Suppressor macrophage (primary cell): ENCODE results near the gene PLXNA2.

Experiments
- DNase-seq, 4 experiments: peaks; one replicate each; pipeline ENCODE4 v3.0.0-alpha.2; 2020 to 2022

PLXNA2 gene

DNA sequence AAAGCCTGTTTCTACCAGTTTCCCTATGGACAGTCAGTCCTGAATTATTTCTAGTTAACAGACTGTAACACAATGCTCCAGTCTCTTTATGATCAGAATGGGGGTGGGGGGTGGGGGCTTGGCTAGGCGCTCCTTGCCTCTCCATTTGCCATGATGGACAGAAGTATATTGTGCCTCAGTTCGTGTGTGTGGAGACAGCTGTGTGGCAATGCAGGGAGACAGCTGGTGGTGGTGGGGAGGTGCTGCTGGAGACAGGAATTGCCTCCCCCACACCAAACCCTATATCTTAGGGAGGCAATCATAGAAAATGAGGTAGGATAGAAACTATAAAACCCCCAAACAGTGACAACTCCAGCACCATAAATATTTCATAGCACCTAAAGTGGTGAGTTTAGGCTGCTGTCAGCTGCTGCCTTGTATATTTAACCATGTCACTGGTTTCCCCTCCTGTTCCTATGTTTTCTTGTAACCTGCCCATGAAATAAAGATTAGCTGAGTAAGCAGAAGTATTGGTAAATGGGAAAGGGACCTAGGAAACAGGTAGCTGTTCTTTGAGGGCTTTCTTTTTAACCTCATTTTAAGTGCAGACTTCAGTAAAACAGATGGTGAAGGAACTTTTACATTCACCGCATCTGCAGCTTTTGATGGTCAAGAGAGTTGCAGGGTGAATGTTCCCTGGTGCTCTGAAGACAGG is 3.4 kb downstream of the PLXNA2 start:
- no peak for DNase-seq

- no peak for DNase-seq
Observed at GRCh38 chr1:208239473-208240381, 4.5 kb downstream of the PLXNA2 start.

GRCh38 chr1:208238710-208239472 is 5.3 kb downstream of the PLXNA2 start:
- DNase-seq = peak; percentile 34 to 74 (median 66)

DNA sequence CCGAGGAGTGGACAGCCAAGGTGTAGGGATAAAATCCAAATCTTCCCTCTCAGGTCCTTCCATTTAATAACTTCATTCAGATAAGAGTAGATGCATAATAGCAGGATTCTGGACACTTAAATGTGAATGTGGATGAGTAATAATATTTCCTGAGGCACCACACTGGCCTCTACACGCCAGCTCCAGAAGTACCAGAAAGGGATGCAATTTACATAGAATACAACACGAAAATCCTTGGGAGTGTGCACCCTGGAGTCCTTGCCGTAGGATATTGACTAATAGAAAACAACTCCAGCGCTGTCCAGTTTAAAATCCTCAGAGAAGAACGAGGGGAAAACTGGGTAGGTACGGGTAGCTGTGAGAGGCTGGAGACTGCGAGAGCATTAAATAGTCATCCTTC is 6.9 kb downstream of the PLXNA2 start:
- DNase-seq = no peak

DNA sequence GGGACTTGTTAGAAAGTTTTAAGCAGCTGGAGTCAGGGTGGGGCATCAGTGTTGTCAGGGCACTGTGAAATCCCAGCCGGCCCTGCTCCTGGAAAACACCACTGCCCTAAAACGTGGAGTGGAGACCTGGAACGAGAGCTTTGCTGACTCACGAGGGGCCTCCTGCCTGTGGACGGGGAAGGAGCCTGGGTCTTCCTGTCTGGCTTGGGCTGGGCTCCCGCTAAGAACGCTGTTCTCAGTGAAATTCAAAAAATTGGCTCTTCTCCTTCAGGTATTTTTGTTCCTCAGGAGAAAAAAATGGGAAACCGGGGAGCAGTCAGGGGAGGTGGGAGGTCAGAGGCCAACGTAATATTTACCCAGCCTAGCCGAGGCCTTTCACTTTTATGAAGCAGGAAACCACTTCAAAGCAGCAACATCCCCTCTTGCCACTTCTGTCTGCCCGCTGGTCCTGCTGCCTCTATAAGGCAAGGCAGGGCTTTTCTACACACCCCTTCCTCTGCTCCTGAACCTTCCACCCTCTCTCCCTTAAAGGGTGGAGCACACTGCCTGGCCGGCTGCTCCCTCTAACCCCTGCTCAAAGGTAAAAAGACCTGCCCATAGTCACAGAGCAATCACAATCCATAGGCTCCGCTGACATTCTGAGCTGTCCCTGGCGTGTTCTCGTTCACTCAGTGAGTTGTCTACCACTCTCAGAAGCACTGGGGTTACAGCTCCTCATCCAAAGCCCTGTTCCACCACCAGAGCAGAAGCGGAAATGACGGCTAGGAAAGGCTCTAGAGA is 8.0 kb downstream of the PLXNA2 start:
- peak in 1 of 4 experiments; percentile 35 for DNase-seq

DNA sequence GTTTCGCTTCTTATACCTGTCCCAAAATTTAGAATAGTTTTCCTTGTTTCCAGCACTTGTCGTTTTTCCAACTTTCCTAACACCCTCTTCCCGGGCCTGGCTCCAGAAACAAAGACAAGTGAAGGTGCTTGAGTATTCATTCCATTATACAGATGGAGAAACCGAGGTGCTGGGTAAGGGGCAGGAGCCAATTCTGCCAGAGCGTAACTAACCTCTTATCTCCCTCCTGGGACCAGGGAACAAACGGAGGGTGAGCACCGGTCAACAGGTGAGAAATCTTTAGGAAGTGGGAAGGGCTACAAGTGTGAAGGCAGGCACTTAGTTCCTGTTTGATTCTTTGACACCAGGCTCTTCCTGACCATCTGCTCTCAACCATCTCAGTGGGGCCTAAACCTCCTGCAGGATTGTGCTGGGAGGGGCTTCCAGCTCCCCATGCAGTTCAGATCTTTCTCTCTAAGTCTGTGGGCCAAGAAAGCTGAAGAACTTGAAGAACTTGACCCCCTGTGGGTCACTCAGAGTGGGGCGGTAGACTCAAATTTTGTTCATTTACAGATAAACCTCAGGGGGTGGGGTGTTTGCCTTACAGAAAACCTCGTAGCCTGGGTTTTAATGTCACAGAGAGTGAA is 8.7 kb downstream of the PLXNA2 start:
- DNase-seq = no peak

GRCh38 chr1:208234721-208235120 is 9.5 kb downstream of the PLXNA2 start:
- DNase-seq = peak; percentile 44 to 72 (median 66)

DNA sequence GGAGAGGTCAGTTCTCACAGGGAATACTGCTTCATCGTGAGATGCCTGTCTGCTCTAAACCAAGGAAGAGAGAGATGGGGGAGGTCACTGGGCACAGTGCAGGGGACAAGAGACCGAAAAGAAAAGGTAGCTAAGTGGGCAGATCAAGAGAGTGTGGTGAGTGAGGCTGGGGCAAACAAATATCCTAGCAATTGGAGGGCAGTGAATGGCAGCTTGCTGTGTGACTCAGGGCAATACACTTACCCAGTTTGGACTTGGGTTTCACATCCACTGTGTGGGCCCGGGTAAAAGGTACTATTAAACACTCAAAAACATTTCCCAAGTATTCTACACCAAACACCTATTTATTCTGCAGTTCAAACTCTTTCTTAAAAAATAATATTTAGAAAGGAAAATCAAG is 10.2 kb downstream of the PLXNA2 start:
- no peak for DNase-seq

DNA sequence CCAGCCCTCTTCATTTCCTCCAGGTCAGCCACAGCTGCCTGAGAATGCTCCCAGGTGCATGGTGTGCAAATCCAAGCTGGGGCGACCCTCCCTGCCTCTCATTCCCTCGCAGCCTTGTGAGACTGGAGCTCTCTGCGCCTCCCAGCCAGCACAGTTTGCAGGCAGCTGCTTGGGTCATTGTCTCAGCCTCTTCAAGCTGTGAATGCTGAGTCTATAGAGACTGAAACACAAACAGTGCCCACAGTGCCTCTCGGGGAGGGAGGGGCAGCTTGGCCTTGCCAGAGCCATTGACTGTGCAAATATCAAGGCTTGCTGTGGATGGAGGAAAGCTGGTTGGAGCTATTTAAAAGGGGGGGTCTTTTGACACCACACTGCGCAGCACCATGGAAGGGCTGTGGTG is 10.6 kb downstream of the PLXNA2 start:
- no peak for DNase-seq

DNA sequence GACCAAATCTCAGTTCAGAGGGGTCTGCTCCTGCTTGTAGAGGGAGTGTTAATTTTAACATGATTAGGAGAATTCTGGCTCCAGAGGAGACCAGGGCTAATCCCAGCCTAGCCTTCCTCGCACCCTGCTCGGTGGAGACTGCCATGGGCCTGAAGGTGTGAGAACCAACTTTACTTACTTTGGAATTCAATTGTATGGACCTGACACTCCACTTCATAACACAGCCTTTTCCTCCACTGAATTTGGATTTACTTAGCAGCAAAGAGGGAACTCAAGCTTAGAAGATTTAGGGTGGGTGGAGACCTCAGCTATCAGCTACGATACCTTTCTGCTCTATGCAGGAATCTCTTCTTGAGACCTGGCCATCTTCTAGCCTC is 11.5 kb downstream of the PLXNA2 start:
- DNase-seq = no peak

GRCh38 chr1:208231881-208232661 is 12.1 kb downstream of the PLXNA2 start:
- DNase-seq = no peak

- DNase-seq = no peak
Observed at GRCh38 chr1:208230668-208231529, 13.3 kb downstream of the PLXNA2 start.

- no peak for DNase-seq
Observed at GRCh38 chr1:208228550-208228949, 15.6 kb downstream of the PLXNA2 start.

GRCh38 chr1:208228026-208228425 is 16.2 kb downstream of the PLXNA2 start:
- no peak for DNase-seq

- no peak for DNase-seq
Observed at GRCh38 chr1:208227366-208227765, 16.8 kb downstream of the PLXNA2 start.

DNA sequence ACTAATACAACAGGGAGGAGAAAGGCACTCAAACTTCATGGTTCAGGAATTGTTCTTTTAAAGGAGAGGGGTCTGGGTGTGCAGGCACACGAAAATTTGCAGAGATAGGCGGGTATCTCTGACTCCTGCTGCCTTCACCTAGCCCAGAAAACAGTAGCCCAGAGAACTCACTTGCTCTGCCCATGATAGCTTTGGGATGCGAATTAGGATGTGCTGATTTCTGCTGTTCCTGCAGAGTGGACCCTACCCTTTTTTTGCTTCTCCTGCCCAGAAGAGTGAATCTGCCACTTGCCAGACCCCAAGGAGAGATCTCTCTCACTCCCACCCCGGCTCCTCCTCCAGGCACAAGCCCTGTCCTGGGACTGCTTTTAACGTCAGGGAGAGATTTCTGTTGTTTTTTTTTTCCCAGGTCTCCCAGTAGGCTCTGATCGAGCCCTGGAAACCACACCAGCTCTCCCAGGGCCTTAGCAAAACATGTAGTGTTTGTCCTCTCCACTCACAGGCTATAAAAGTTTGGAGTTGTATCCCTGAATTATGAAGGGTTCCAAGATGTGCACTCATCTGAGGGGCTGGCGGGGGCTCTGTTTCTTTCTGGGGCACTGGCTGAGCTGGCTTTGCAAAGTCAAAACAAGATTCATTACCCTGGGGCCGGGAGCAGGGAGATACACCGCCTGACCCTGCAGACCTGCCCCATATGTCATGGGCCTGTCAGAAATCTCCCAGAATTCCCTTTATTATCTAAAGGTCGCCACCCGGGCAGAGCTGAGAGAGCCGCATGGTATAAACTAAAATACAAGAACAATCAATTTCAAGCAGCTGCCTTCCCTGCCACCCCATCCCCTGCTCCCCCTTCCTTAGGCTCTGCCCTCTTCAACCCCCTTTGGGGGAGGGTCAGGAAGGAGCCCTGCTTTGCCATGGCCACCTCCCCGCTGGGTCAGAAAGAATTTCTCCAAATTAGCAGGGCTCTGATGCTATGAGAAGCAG is 17.9 kb downstream of the PLXNA2 start:
- DNase-seq = no peak

- DNase-seq = no peak
Observed at GRCh38 chr1:208224192-208224713, 19.9 kb downstream of the PLXNA2 start.

DNA sequence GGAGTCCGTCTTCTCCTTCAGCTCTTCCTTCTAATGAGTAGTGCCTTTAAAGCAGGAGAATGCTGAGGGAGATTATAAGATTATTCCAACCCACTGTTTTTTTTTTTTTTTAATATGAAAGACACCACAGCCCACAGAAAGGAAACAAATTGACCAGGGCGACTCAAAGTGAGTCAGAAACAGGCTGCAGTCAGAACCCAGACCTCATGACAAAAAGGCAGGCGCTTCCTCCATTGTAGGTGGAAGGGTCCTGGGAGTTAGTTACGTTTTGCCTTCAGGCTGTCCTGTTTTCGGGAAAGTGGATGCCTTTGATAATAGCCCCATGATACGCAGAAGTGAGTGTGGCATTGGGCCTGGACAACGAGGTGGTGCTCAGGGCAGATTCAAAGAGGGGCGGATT is 21.0 kb downstream of the PLXNA2 start:
- DNase-seq = peak; percentile 45 to 70 (median 60)
